Left lung (tissue), 10 donors: ENCODE data around the gene FNDC3B. TPM values are rescaled to one million over a fixed set of nuclear protein-coding genes. Genes with fewer than 3 reads are reported as not detected.

ENCODE experiments used
- ATAC-seq: fragments of 200-7000 bp; cut with Tn5 transposase; one replicate; pipeline ENCODE4 v1.9.1; 2020; ENCODE audit warnings: moderate library complexity
- DNase-seq, 4 donors: peaks; one replicate each; pipeline ENCODE4 v3.0.0-alpha.2; 2013 to 2020
- H3K27ac ChIP-seq, 2 donors: fragments of 200-600 bp; sonication (generic) in 1 of 2; one replicate each; pipeline versions ENCODE4 v1.5.0 to v1.8.0; 2020 to 2021
- H3K27me3 ChIP-seq, 2 donors: fragments of 200-600 bp; sonication (generic) in 1 of 2; one replicate each; pipeline versions ENCODE4 v1.5.0 to v1.8.0; 2020 to 2021
- H3K36me3 ChIP-seq, 2 donors: fragments of 200-600 bp; sonication (generic) in 1 of 2; one replicate each; pipeline versions ENCODE4 v1.5.0 to v1.8.0; 2020 to 2021
- H3K4me1 ChIP-seq, 2 donors: fragments of 200-600 bp; one replicate each; pipeline ENCODE4 v1.8.0; 2021
- H3K4me3 ChIP-seq, 2 donors: fragments of 200-600 bp; sonication (generic) in 1 of 2; one replicate each; pipeline versions ENCODE4 v1.5.0 to v1.8.0; 2020 to 2021; ENCODE audit warnings: mild to moderate bottlenecking in 1 of 2
- H3K9me3 ChIP-seq, 2 donors: fragments of 200-600 bp; sonication (generic) in 1 of 2; one replicate each; pipeline versions ENCODE4 v1.5.0 to v1.8.0; 2020 to 2021
- CTCF ChIP-seq, 2 donors: fragments of 200-600 bp; sonication (generic) in 1 of 2; IDR thresholded peaks; one replicate each; pipeline versions ENCODE4 v1.5.0 to v1.8.0; 2021; ENCODE audit warnings: antibody characterized with exemption in 2 of 2
- intact Hi-C, 2 donors: fragments of 100-400 bp; cut with DNase I; formaldehyde crosslinking; loops; one replicate each; pipeline versions ENCODE4 v1.11.2 to v1.14.2; 2022
- polyA plus RNA-seq, 6 donors: library from polyadenylated mRNA; unstranded; fragments of 120-200 nt; gene quantifications; one replicate each; pipeline ENCODE4 v1.2.1, GENCODE V29; 2013; ENCODE audit not compliant: insufficient read length in 6 of 6
- total RNA-seq, 2 donors: library from RNA; stranded (reverse); fragmentation: NEBNext Ultra II Directional; extraction: Animal tissue kit (Norgen Biotek cat#: 25700); gene quantifications; one replicate each; pipeline ENCODE4 v1.2.1, GENCODE V29; 2021
- donor health status: DM: no; HTN: yes; CAD: no.
- donor health status: DM: no; HTN: no; CAD: no.

The FNDC3B gene
- total and polyA plus RNA-seq, 8 donors = 35.2 to 185 (median 42.3) TPM

DNA sequence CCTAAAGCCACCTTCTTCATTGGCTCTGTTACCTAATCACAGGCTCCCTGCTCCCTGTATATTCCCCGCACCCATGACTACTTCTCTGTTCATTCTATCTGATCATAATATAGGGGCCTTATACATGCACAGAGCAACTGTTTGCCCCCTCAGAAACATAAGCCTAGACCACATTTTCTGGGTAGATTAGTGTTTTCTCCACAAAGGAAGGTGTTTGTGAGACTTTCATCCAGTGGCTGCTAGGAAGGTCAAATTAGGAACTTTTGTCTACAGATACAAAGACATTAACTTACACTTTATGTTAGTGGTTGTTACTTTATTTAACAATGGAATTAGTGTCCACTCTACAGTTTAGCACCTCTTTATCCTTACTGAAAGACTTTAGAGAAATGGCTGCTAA lies 234.0 kb downstream of the FNDC3B start:
- H3K27ac ChIP-seq = no peak overlapping the region
- intact Hi-C loops = no loop called here
- ATAC-seq = no peak

DNA sequence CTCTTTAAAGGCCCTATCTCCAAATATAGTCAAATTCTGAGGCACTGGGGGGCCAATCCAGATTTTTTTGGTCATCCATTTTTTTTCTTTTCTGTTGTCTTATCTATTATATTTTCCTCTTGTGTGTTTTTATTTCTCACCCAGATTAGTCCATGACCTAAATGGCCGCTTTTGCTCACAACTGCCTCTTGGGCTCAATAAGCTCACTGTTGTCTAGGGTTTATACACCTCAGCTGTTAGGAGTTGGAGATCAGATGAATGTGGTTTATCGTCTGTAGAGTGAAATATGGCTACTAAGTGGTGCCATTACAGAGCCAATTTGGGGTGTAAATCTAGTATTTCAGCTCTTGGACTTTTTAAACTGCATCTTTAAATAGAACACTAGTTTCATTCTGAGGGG lies 235.5 kb downstream of the FNDC3B start:
- intact Hi-C loops = no loop called here

More for the DNA sequence above, 234.0 kb downstream of the FNDC3B start:
- Histone ChIP-seq H3K36me3 (peaks cover 0 to 52% of the 10 kb centered on the region in 2 donors), H3K9me3 (no peaks in the 10 kb centered on the region), H3K27me3 (no peaks in the 10 kb centered on the region), H3K4me1 (peaks cover 0 to 5% of the 10 kb centered on the region in 2 donors), H3K4me3 (no peak overlapping the region)
- no peak for TF ChIP-seq CTCF (IDR thresholded peaks at IDR 0.05)
- no peak for DNase-seq

GRCh38 chr3:172275586-172275985 lies 236.2 kb downstream of the FNDC3B start:
- DNase-seq (no peak), ATAC-seq (no peak)
- H3K4me1 ChIP-seq = peaks cover 5 to 22% of the 10 kb centered on the region in 2 donors
- no peak overlapping the region for H3K27ac ChIP-seq
- no peaks in the 10 kb centered on the region for H3K9me3 ChIP-seq
- intact Hi-C loops = no loop called here
- H3K4me3 ChIP-seq = no peak overlapping the region
- no peaks in the 10 kb centered on the region for H3K27me3 ChIP-seq
- TF ChIP-seq CTCF (IDR thresholded peaks at IDR 0.05) = no peak
- H3K36me3 ChIP-seq = peaks cover 0 to 35% of the 10 kb centered on the region in 2 donors

More for the DNA sequence above, 235.5 kb downstream of the FNDC3B start:
- Histone ChIP-seq H3K4me1 (peaks cover 2 to 19% of the 10 kb centered on the region in 2 donors), H3K9me3 (no peaks in the 10 kb centered on the region), H3K27ac (no peak overlapping the region), H3K36me3 (peaks cover 0 to 41% of the 10 kb centered on the region in 2 donors), H3K4me3 (no peak overlapping the region), H3K27me3 (no peaks in the 10 kb centered on the region)
- ATAC-seq = no peak
- no peak for TF ChIP-seq CTCF (IDR thresholded peaks at IDR 0.05)
- no peak for DNase-seq

DNA sequence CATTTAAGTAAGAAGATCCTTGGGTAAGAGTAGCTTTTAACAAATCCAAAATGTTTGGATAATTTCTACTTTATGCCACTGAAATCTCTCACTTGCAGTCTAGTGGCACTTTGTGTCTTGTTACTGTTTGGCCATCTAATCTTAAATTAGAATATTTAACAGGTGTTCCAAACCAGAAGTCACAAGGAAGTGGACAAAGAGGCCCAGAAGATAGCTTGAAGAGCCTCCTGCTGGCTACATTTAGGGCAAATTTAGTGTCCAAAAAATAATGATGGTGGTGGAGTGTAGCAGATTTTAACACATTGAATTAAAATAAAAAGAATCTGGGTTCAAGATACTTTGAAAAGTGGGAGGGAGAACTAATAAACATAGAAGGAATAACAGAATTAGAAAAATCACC lies 236.7 kb downstream of the FNDC3B start:
- ATAC-seq (no peak), DNase-seq (no peak)
- Histone ChIP-seq H3K27ac (no peak overlapping the region), H3K4me1 (peaks cover 5 to 22% of the 10 kb centered on the region in 2 donors), H3K4me3 (no peak overlapping the region), H3K27me3 (no peaks in the 10 kb centered on the region), H3K9me3 (no peaks in the 10 kb centered on the region), H3K36me3 (peaks cover 0 to 30% of the 10 kb centered on the region in 2 donors)
- intact Hi-C loops = no loop called here
- TF ChIP-seq CTCF (IDR thresholded peaks at IDR 0.05) = no peak

- H3K27ac ChIP-seq = peak overlapping the region in 1 of 2 donors; percentile 82
- ATAC-seq = no peak
- peaks cover 5 to 19% of the 10 kb centered on the region in 2 donors for H3K4me1 ChIP-seq
- H3K27me3 ChIP-seq = no peaks in the 10 kb centered on the region
- intact Hi-C loops = no loop called here
- peaks cover 0 to 25% of the 10 kb centered on the region in 2 donors for H3K36me3 ChIP-seq
- no peak for DNase-seq
- H3K9me3 ChIP-seq = no peaks in the 10 kb centered on the region
- no peak overlapping the region for H3K4me3 ChIP-seq
- no peak for TF ChIP-seq CTCF (IDR thresholded peaks at IDR 0.05)
Observed at GRCh38 chr3:172277151-172277652, 237.8 kb downstream of the FNDC3B start.
